Loucy (cell line): ENCODE results near the gene CAPN7.
"Not testable (repeated sequence)": the region's sequence is repeated elsewhere in the genome, so short reads cannot be mapped to it uniquely, and the experiment has no call there.

Source experiments
- H2AFZ ChIP-seq: fragments of 200-600 bp; sonication (generic); 2 replicates; pipeline ENCODE4 v1.6.0; 2016; ENCODE audit warnings: antibody characterized with exemption, mild to moderate bottlenecking, low read length, moderate library complexity
- H3F3A ChIP-seq: fragments of 200-600 bp; 2 replicates; pipeline ENCODE4 v1.6.0; 2016; ENCODE audit warnings: antibody characterized with exemption, low read depth, mild to moderate bottlenecking
- H3K27me3 ChIP-seq: fragments of 200-600 bp; sonication (generic); 2 replicates; pipeline ENCODE4 v1.6.1; 2014; ENCODE audit warnings: low read length, mild to moderate bottlenecking; ENCODE audit not compliant: insufficient read depth, poor library complexity, severe bottlenecking
- H3K36me3 ChIP-seq: fragments of 200-600 bp; sonication (generic); 2 replicates; pipeline ENCODE4 v1.6.1; 2016; ENCODE audit warnings: low read length; ENCODE audit not compliant: insufficient read depth
- H3K4me1 ChIP-seq: fragments of 200-600 bp; sonication (generic); 2 replicates; pipeline ENCODE4 v1.5.1; 2014; ENCODE audit warnings: low read length, mild to moderate bottlenecking; ENCODE audit not compliant: insufficient read depth, poor library complexity, severe bottlenecking
- H3K4me2 ChIP-seq: fragments of 200-600 bp; sonication (generic); 2 replicates; pipeline ENCODE4 v1.6.0; 2014; ENCODE audit warnings: antibody characterized with exemption, low read length, low read depth, mild to moderate bottlenecking; ENCODE audit not compliant: poor library complexity, severe bottlenecking
- H3K4me3 ChIP-seq: fragments of 200-600 bp; sonication (generic); 2 replicates; pipeline ENCODE4 v1.5.1; 2014; ENCODE audit warnings: low read length, mild to moderate bottlenecking, mixed read lengths; ENCODE audit not compliant: poor library complexity, severe bottlenecking
- H3K79me2 ChIP-seq: fragments of 200-600 bp; sonication (generic); 2 replicates; pipeline ENCODE4 v1.6.1; 2014; ENCODE audit warnings: low read length; ENCODE audit not compliant: insufficient read depth
- H3K9ac ChIP-seq: fragments of 200-600 bp; sonication (generic); 2 replicates; pipeline ENCODE4 v1.6.0; 2014; ENCODE audit warnings: mild to moderate bottlenecking, low read depth, low read length, moderate library complexity; ENCODE audit not compliant: poor library complexity, severe bottlenecking
- H3K9me2 ChIP-seq: fragments of 200-600 bp; sonication (generic); replicated peaks from 2 replicates; pipeline ENCODE4 v1.6.1; 2016; ENCODE audit warnings: low read depth, low read length, mixed read lengths
- H3K9me3 ChIP-seq: fragments of 200-600 bp; sonication (generic); 2 replicates; pipeline ENCODE4 v1.6.1; 2014; ENCODE audit warnings: mild to moderate bottlenecking, antibody characterized with exemption, low read length, low read depth; ENCODE audit not compliant: insufficient read depth
- H4K20me1 ChIP-seq: fragments of 200-600 bp; sonication (generic); 2 replicates; pipeline ENCODE4 v1.6.0; 2014; ENCODE audit warnings: antibody characterized with exemption, low read length, mild to moderate bottlenecking; ENCODE audit not compliant: insufficient read depth, poor library complexity, severe bottlenecking
- CTCF ChIP-seq: fragments of 200-600 bp; sonication (generic); conservative IDR thresholded peaks from 2 replicates; pipeline ENCODE4 v1.5.1; 2014; ENCODE audit warnings: mild to moderate bottlenecking, antibody characterized with exemption, low read length
- EZH2phosphoT487 ChIP-seq: fragments of 200-600 bp; IDR thresholded peaks from 2 replicates; pipeline ENCODE4 v1.6.1; 2018; ENCODE audit warnings: antibody characterized with exemption, mild to moderate bottlenecking, moderate library complexity, borderline replicate concordance

The CAPN7 gene

GRCh38 chr3:15160662-15161061, 45.4 kb upstream of the CAPN7 start:
- Histone ChIP-seq H3K9me2 (no peaks in the 10 kb centered on the region), H2AFZ (no peak overlapping the region), H3K27me3 (no peaks in the 10 kb centered on the region), H3K9ac (no peak overlapping the region), H3K4me3 (no peak overlapping the region), H3K9me3 (no peaks in the 10 kb centered on the region), H3K79me2 (no peaks in the 10 kb centered on the region), H4K20me1 (no peaks in the 10 kb centered on the region), H3F3A (no peaks in the 10 kb centered on the region), H3K4me2 (no peak overlapping the region), H3K4me1 (peaks cover 7% of the 10 kb centered on the region), H3K36me3 (no peaks in the 10 kb centered on the region)
- TF ChIP-seq CTCF (no peak), EZH2phosphoT487 (no peak)

- no peak for TF ChIP-seq CTCF
- no peak for TF ChIP-seq EZH2phosphoT487
Measured at GRCh38 chr3:15161133-15161532, 44.9 kb upstream of the CAPN7 start.

GRCh38 chr3:15163656-15164055, 42.4 kb upstream of the CAPN7 start:
- H3K4me2 ChIP-seq, H3K9ac ChIP-seq, H3F3A ChIP-seq, H3K9me3 ChIP-seq, H3K9me2 ChIP-seq, H4K20me1 ChIP-seq, H3K79me2 ChIP-seq, H3K4me1 ChIP-seq, H3K36me3 ChIP-seq, H3K27me3 ChIP-seq, H2AFZ ChIP-seq, H3K4me3 ChIP-seq: not testable (repeated sequence)

More at GRCh38 chr3:15161133-15161532, 44.9 kb upstream of the CAPN7 start:
- Histone ChIP-seq H3K36me3 (no peaks in the 10 kb centered on the region), H3K9ac (no peak overlapping the region), H3K4me2 (no peak overlapping the region), H2AFZ (no peak overlapping the region), H4K20me1 (no peaks in the 10 kb centered on the region), H3K79me2 (no peaks in the 10 kb centered on the region), H3K9me2 (no peaks in the 10 kb centered on the region), H3F3A (no peaks in the 10 kb centered on the region), H3K4me1 (peaks cover 7% of the 10 kb centered on the region), H3K27me3 (no peaks in the 10 kb centered on the region), H3K9me3 (no peaks in the 10 kb centered on the region), H3K4me3 (no peak overlapping the region)

- H3K79me2 ChIP-seq: no peaks in the 10 kb centered on the region
- H3K36me3 ChIP-seq: no peaks in the 10 kb centered on the region
- no peak overlapping the region for H3K9ac ChIP-seq
- no peak overlapping the region for H3K4me2 ChIP-seq
- peaks cover 7% of the 10 kb centered on the region for H3K4me1 ChIP-seq
- H3K4me3 ChIP-seq: no peak overlapping the region
- H3F3A ChIP-seq: no peaks in the 10 kb centered on the region
- no peaks in the 10 kb centered on the region for H3K27me3 ChIP-seq
- H3K9me2 ChIP-seq: no peaks in the 10 kb centered on the region
- H3K9me3 ChIP-seq: no peaks in the 10 kb centered on the region
- TF ChIP-seq CTCF (no peak), EZH2phosphoT487 (no peak)
- no peak overlapping the region for H2AFZ ChIP-seq
- no peaks in the 10 kb centered on the region for H4K20me1 ChIP-seq
Measured at GRCh38 chr3:15164340-15164739, 41.7 kb upstream of the CAPN7 start.
